H1 (cell line): ENCODE data around the gene TBC1D10A.

ENCODE experiments used
- CHD2 ChIP-seq: IDR thresholded peaks from 2 replicates; pipeline ENCODE4 v1.6.1; 2012; ENCODE audit warnings: low read length, improper control_type of control experiment
- GABPA ChIP-seq: IDR thresholded peaks from 2 replicates; pipeline ENCODE4 v1.6.1; 2011; ENCODE audit warnings: mild to moderate bottlenecking, low read length, moderate library complexity, borderline replicate concordance; ENCODE audit not compliant: insufficient read depth
- POLR2AphosphoS5 ChIP-seq: IDR thresholded peaks from 2 replicates; pipeline ENCODE4 v1.6.1; 2011; ENCODE audit warnings: low read depth, low read length
- RNF2 ChIP-seq: fragments of 200-900, 300-1000 bp; sonication (generic); IDR thresholded peaks from 2 replicates; pipeline ENCODE4 v1.7.1; 2016; ENCODE audit warnings: borderline replicate concordance, low read depth, mild to moderate bottlenecking, antibody characterized with exemption, low read length; ENCODE audit not compliant: poor library complexity, severe bottlenecking; ENCODE audit errors: missing control alignments
- RXRA ChIP-seq: IDR thresholded peaks from 2 replicates; pipeline ENCODE4 v1.6.1; 2011; ENCODE audit warnings: low read depth, mild to moderate bottlenecking, low read length, moderate library complexity; ENCODE audit not compliant: insufficient read depth
- SP4 ChIP-seq: IDR thresholded peaks from 2 replicates; pipeline ENCODE4 v1.6.1; 2012; ENCODE audit warnings: low read length, inconsistent platforms
- SRF ChIP-seq: IDR thresholded peaks from 2 replicates; pipeline ENCODE4 v1.6.1; 2011; ENCODE audit warnings: mild to moderate bottlenecking, low read depth, low read length, moderate library complexity
- TF ChIP-seq, protein P1 (sequence below), 3 experiments: IDR thresholded peaks; 1 replicate in 2 of 3; 2 replicates in 1 of 3; pipeline versions ENCODE4 v1.5.1 to v1.6.1; 2011; ENCODE audit warnings: low read length in 3 of 3, mild to moderate bottlenecking in 3 of 3, inconsistent platforms in 2 of 3, low read depth in 1 of 3, moderate library complexity in 1 of 3; ENCODE audit not compliant: insufficient read depth in 1 of 3; ENCODE audit errors: control extremely low read depth in 1 of 3

DNA sequence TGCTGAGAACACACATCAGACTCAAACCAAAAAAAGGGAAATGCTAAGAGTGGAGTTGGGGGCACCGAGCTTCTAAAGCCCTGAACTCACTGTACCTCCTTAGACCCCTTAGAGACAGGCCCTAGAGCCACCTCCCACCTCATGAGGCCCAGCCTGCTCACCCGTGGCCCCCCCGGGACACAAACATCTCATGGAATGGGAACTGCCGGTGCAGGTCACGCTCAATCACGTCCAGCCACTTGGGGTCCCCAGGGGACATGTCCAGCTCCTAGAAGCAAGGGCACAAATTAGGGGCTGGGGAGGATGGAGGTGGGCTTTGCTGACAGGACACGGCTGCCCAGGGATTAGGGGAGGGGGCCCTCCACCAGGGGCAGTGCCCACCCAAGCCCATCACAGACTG is 31.2 kb downstream of the TBC1D10A start:
- TF ChIP-seq CHD2 = no peak
- TF ChIP-seq POLR2AphosphoS5 = no peak
- no peak for TF ChIP-seq SRF
- TF ChIP-seq, protein P1, sequence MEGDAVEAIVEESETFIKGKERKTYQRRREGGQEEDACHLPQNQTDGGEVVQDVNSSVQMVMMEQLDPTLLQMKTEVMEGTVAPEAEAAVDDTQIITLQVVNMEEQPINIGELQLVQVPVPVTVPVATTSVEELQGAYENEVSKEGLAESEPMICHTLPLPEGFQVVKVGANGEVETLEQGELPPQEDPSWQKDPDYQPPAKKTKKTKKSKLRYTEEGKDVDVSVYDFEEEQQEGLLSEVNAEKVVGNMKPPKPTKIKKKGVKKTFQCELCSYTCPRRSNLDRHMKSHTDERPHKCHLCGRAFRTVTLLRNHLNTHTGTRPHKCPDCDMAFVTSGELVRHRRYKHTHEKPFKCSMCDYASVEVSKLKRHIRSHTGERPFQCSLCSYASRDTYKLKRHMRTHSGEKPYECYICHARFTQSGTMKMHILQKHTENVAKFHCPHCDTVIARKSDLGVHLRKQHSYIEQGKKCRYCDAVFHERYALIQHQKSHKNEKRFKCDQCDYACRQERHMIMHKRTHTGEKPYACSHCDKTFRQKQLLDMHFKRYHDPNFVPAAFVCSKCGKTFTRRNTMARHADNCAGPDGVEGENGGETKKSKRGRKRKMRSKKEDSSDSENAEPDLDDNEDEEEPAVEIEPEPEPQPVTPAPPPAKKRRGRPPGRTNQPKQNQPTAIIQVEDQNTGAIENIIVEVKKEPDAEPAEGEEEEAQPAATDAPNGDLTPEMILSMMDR (IDR thresholded peaks at IDR 0.05; ENCODE audit: control extremely low read depth in 1 of 3, insufficient read depth in 1 of 3, low read depth in 1 of 3, low read length in 3 of 3) = no peak
- TF ChIP-seq SP4 = no peak
- TF ChIP-seq RXRA = no peak
- no peak for TF ChIP-seq GABPA
- TF ChIP-seq RNF2 = no peak
